ENCODE data around the gene RBMS2.

Gene RBMS2

DNA sequence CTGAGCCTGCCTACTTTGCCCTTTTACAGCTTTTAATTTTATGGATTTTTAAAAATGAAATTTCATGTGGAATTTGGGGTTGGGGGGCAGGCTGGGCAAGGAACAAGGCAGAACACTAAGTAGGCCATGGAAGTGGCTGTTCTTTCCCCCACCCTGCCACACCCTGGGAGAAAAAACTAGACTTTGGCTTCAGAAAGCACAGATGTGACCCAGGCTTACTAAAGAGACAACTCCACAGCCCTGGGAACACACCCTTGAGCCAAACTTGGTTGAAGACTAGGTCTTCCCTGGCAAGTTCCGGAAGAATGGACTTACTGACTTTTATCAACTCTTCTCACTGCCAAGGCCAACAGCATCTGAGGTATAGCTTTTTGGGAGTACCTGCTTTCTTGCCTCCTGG, 68.2 kb downstream of the RBMS2 start:
- FAIRE-seq: no peak

DNA sequence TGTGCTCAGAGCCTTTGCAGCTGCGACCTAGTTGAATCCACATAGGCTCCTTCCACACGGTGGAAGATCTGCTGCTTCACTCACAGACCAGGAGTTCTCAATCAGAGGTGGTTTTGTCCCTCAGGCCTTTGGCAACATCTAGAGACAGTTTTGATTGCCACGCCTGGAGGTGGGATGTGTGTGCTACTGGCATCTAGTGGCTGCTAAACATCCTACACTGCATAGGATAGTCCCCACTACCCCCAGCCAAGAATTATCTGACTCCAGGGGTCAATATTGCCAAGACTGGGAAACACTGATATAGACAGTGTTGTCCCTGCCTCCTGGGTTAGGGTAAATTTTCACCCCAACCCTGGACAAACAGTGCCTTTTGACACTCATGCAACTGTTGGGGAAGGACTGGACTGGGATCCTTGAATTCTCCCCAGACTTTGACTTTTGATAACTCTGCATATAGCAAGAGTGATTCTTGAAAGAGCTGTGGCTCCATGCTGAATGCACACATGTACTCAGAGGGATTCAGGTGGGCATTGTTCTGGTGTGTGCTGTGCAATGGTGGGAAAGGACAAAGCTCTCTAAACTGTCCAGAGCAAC, 68.7 kb downstream of the RBMS2 start:
- FAIRE-seq: no peak

DNA sequence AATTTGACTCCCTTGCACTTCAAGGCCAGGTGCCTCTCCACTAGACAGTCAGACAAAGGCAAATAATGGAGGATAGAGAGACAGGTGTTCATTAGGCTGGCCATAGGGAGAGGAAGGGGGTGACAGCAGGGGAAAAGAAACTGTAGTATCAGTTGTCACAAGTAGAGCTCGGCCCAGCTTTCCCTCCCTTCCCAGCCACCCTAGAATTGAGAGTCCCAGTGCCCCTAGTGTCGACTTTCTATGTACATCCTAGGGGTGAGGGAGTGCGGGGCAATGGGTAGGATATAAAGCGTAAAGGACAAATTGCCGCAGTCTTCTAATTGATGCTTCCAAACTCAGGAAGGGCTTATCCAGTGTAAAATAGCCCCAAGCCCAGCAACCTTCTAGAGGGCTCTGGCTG, 69.5 kb downstream of the RBMS2 start:
- FAIRE-seq: no peak

DNA sequence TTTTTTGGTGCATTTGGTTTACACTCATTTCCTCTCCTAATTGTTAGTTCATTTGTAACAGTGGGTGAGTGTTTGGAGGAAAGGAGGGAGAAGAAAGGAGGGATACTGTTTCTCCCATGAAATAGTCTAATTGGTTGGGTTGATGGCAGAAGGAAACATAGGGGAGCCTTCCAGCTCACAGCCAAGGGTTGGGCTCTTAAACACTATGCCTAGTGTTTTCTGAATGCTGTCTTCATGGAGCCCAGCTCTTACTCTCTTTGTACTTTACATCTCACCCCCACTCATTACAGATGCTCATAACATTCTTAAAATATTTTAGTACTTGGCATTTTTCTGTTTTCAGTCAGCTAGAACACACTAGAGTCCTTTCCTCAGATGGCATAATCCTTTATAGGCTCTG, 70.3 kb downstream of the RBMS2 start:
- no peak for FAIRE-seq

DNA sequence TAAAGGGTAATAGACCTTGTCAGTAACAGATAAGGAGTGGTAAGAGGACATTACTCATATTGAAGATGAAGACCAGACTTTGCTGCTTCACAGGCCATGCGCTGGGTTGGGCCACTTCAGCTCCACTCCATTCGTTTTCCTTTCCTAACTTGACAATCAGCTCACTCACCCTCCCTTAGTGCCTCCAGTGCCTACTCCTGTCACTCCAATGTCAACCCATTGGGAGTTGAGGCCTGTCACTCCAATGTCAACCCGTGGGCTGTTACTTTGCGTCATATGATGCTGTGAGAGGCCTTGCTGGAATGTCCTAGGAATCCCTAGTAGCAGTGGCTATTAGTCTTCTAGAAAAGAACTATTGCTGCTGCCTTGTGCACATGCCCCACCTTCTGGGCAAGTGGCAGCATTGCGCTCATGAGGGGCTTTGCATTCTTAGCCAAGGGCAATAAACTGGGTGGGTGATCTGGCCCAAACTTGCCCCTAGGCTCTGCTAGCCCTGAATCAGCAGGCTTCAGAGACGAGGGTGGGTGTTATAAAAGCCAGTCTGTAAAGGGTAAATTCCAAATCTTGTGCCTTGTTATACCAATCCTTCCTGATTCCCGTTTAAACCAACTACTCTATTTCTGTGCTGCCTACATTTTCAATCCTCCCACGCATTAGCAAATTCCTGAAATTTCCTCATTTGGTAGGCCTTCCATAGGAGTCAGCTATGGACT, 72.4 kb downstream of the RBMS2 start:
- FAIRE-seq: no peak

DNA sequence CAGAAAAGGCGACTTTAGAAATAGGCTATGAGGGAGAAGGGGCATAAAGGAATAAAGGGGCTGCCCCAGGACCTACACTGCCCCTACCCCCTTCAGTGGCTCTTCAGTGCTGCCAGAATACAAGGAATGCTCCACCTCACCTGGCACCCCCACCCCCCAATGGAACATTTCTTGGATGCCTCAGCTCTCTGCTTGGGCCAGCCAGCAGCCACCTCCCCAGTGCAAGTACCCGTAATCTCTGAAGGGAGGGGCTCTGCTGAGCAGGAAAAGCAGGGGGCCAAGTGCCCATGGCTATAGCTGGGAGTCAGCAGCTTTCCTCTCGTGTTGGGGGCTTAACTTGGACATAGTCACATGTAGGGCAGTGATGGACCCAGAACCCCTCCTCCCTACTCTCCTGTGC, 75.2 kb downstream of the RBMS2 start:
- FAIRE-seq: no peak

DNA sequence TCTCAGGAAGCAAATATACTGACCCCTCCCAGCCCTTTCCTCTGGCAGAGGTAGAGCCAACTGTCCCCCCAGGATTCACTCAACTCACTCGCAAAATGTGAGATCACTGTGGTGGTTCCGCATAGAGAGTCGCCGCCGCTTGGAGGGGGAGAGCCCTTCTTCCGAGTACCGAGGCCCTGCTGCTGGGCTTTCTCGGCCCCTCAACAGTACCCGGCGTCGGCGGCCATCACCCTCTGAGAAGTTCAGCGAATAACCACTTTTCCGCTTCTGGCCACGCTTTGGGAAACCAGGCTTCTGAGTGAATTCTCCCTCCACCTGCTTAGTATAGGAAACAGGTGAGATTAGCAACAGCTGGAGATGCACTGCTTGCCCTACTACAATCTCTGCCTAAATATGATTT, 77.4 kb downstream of the RBMS2 start:
- no peak for FAIRE-seq

DNA sequence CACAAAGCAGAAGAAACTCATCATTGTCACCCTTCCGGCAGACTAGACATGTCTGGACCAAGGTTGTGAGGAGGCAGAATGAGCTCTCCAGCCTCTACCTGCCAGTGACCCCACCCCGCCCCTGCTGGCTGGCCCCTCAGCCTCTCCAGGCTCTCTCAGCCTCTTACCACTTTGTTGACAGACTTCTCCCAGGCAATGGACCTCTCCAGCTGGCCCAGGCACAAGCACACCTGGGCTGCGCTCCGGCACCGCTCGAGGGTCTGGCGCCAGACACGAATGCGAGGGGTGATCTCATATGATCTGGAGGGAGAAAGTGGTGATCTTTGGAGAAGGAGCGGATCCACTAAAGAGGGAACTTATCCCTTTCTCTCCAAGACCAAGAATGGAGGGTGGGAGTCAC, 78.2 kb downstream of the RBMS2 start:
- no peak for FAIRE-seq

DNA sequence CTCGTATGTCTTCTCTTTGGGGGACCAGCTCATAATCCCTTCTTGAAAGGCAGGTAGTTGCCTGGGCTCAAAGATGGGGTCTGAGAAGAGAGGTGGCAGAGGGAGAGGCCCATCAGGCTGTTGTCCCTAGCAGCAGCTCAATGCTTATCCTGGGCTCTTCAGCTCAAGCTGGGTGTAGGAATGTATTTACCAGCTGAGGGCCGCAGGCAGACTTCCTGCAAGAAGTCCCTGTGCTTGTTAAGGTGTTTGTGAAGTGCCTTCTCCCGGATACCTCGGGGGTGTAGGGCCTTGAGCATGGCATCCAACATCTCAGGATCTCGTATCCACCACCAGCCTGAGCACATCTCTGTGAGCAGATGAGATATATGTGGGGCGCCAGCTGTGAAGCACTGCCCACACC, 79.1 kb downstream of the RBMS2 start:
- FAIRE-seq: no peak

DNA sequence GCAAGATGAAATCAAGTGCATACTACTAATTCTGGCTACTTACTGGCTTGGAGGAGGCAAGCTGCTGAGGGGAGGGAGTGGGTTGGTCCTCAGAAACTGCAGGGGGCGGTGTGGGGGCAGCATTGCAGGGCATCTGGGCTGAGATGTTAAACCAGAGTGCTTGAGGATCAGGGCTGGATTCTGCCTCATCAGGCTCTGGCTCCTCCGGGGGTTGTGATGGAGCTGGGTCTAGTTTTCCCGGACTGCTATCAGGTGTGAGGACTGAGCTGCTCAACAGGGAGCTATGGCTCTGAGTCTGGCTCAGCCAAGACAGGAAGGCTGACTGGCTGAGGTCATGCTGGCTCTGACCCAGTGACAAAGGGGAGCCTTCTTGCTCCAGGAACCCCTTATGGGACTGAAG, 79.9 kb downstream of the RBMS2 start:
- FAIRE-seq: no peak

DNA sequence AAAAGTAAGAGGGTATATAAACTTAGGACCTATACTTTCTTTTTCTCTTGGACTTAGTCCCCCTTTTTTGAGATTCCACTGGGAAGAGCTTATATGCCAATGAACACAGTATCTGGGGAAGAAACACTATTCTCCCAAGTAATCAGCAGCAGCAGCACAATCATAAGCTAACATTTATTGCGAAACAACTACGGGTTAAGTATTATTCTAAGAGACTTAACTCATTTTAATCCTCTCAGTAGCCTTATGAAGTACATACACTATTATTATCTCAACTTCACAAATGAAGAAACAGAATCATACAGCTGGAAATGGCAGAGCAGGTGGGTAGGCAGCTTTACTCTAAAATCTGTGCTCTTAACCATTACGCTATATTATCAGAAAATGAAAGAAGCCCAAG, 80.6 kb downstream of the RBMS2 start:
- no peak for FAIRE-seq

DNA sequence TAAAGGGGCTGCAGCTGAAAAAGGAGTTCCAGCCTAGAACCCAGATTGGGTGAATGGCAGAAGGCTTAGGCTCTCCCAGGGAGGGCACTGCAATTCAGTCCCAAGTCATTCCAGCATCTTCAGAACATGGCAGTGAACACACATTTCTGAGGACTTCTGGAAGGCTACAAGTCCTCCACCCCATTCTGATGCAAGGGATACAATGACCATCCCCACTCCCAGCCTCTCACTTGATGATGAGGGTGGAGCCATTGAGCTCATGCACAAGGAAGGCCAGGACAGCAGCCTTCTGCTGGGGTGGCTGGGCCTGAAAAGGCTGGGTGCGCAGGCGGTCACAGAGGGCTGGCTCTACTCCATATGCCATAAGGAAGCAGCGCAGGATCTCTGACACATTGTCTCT, 82.7 kb downstream of the RBMS2 start:
- FAIRE-seq: no peak

DNA sequence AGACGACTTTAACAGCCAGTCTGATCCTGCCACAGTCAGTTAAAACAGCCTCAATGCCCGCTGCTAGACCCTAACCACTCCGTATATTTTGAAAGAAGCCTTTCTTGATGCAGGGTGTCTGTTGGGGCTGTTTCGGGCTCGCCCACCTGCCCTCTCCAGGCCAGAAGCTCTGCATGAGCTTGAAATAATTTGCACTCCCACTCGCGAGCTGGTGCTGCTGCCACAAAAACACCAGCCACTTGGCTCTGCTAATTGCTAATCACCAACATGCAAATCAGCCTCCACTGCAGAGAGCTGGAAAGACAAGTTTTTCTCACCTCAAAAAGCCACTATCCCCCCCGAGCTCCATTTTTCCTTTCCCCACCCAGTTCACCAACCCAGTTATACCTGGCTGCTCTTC, 93.0 kb downstream of the RBMS2 start:
- FAIRE-seq: no peak

DNA sequence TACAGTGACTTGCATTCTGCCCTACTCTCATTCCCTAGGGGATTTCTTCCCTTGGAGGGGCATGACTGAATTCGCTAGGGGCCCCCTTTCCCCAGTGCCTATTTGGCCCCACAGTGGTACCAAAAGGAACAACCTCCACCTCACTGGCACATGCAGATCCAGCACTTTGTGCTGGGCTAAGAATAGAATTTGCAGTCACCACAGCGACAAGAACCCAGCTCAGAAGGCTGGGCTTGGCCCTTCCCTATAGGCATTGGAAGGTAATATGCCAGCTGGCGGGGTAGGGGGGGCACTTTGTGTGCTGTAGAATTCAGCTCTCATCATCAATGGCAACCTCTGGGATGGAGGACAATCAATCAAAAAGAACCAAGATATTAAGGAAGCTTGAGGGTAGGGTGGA, 94.6 kb downstream of the RBMS2 start:
- no peak for FAIRE-seq

DNA sequence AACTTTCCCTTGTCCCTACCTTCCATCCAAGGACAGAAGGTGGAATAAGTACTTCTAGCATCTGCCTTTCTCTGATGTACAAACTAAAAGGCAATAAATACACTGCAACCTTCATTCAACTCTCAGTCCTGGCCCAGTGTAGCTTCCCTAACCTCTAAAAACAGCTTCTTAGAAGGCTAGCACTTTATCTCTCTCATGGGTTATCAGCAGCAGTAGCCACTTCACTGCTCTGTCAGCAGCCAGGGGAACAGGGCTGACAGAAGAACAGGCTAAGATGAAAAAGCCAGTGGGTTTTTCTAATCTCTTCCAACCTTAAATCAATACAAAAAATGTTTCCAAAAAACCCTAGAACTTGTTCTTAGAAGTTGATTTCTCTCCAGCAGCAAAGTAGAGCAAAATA, 95.3 kb downstream of the RBMS2 start:
- FAIRE-seq: no peak

DNA sequence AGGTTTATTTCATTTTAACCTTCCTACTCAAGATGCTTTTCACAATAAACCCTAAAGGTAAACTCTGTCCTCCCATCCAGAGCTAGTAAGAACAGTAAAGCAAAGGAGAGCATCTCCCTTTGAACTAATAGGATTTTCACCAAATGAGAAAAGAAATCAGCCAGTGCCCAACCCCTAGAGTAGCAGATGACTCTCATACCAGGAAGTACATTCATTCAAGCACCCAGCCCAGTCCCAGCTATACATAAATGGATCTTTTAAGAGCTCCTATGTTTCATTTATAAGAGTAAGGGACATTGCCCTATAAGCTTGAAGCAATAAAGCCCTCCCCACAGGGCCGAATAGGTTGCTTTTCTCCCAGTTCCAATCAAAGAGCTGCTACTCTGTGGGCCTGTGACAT, 100.9 kb downstream of the RBMS2 start:
- FAIRE-seq: no peak

DNA sequence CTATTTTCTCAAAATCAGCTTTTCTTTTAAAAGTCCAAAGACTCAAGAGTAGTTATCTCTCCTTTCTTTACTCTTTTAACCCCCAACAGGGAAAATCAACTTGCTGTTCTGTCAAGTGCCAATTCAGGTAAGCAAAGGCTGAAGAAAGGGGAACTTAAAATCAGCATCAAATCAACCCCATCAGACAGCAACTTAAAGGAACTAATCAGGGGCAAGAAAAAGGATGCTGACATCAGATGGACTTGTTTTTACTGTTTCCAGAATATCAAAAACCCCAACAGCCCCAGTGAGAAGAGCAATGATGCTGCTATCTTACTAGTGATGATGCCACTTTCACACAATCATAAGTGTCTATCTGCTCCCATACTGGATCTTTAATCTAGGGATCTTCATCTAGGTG, 105.1 kb downstream of the RBMS2 start:
- FAIRE-seq: no peak

DNA sequence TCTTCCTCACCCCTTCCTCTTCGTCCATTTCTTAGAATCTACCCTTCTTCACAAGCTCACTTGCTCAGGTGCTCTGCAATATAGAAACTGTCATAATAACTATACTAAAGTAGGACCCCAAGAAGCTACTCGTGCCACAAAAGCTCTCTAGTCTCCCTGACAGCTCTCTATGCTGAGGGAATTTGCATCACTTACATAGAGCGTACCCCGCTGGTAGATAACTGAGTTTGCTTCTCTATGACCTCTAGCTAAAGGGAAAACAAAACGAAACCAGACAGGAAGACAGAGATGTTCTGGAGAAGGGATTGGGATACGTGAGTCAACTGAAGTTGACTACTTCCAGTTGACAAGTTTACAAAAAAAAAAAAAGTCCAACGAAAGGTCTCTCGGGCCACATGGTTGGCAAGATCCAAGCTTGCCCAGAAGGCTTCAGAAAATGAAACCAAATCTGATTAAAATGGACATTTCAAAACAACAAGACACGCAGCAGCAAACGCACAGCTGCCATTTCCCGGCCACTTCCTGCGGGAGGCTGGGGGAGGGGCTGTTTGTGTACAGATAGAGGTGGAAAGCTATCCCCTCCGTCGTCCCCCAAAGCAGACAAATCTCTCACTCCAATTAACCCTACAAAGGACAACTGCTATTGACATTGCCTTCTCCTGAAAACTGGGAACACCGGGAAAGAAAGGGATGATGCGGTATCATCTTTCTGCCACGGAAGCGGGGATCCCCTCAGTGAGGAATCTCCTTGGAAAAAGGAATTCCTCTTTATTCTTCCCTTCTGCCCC, 107.2 kb downstream of the RBMS2 start:
- no peak for FAIRE-seq

DNA sequence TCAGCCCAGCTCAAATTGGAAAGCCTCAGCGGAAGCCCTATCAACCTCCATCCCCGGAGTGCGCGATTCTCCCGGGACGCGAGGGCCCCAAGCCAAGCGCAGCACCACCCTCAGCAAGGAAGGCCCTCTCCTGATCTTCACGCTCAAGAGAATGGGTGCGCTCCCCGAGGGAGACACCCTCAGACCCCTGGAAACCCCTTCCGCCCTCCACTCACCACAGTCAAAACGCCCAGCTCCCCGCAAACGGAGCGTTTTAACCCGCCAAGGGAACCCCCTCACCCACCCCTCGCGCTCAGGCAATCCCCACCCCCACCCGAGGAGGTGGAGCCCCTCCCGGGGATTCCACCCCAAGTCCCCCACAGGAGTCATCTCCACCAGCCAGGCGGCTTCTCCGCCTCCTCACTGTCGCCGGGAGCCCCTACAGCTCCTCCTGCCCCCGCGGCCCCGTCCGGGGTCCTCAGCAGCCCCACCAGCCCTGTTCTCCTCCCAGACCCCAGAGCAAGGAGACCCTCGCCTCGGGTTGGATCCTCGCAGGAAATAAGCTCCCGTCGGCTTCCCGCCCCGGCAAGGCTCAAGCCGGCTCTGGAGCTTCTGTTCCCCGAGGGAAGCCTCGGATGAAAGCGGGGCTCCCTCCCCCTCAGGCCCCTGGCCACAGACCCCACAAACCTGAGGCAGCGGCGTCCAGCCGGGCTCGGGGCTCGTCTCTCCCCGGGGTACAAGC, 108.0 kb downstream of the RBMS2 start:
- no peak for FAIRE-seq

DNA sequence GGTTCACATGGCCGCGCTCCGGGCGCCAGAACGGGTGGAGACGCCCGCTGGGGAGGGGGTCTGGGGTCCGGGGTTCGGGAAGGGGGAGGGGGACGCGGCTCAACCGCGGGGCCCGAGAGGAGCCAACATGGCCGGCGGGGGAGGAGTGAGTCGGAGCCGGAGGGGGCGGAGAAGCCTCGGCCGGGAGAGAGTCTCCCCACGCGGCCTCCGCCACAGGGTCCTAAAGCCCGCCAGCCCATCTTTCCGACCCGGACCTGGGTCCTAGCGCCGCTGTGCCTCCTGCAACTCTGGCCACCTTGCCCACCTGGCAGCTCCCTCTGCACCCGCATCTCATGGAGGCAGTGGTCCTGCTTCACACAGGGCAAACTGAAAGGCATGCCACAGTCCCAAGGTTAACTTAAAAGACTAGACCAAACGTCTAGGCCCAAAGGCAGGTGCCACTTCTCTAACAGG, 108.6 kb downstream of the RBMS2 start, which contains the start of gene BAZ2A:
Gene BAZ2A (minus strand): TSS at position 147 of the 453 bp plus-strand sequence. CDS start 12,796 bp downstream, outside the sequence.
- FAIRE-seq: no peak

DNA sequence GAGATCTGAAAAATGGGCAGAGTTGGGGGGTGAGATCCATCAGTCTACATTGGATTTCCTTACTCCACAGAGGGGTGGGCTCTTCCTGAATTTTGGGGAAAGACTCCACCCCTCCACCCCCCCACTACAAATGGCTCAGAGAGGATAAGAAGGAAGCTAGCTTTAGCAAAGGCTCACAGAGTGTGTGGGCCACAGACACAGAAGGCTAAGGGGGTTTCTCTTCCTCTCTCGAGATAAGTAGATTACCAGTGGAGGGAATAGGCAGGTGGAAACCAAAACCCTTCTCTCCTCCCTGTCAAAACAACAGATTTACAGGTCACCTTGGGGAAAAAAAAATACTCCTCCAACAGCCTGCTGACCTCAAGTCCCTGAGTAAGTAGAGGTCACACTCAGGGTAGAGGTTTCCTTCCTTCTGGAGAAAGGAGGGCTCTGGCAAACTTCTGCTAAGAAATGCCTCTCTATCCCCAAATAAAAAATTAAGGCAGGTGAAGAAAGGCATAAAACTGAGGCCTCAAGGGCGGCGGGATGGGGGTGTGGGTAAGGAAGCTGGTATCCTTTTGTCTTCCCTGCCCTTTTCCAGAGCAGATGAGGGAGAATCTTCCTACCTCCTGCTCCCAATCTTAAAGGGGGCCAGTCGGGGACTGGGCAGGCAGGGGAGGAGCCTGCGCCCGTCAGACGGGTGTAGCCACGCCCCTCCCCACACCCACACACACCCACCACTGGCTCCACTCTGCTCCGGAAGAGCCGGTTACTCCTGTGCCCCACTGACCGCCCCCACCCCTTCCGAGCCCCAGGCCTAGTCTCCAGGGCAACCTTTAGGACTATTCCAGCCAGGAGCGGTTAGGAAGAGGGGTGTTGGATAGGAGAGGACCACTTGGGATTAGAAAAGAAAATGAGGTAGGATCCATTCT, 110.4 kb downstream of the RBMS2 start:
- no peak for FAIRE-seq

All from colon (tissue), 2 donors.